CD1c-positive myeloid dendritic cell (primary cell): ENCODE data around the gene SH2B3.

Source experiments
- DNase-seq: peaks from one replicate; pipeline ENCODE4 v3.0.0-alpha.2; 2016; ENCODE audit errors: extremely low spot score

SH2B3 gene

DNA sequence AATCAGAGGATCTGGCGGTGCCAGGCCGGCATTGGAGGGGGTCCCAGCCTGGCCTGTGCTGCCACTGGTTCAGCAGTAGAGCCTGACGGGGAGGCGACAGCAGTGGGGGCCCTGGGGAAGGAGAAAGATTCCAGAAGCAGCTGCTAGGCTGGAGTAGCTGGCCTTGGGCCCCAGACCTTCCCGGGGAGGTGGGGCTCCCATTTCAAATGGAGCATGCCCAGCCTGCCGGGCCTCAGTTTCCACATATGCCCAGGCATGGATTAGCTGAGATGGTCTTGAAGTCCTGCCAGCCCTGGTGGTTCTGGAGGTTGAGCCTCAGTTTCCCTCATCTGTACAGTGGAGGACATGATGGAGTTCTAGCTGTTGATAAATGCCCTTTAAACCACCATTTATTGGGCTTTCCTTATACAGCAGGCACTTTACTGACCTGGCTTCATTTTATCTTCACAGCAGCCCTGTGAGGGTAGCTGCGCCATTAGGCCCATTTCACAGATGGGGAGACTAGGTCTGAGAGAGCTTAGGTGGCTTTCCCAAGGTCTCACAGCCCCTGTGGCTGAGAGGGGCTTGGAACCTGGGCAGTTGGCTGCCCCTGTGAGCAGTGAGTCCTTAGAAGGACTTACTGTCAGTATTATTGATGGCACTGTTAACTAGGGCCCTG, 21.8 kb downstream of the SH2B3 start:
- no peak for DNase-seq

DNA sequence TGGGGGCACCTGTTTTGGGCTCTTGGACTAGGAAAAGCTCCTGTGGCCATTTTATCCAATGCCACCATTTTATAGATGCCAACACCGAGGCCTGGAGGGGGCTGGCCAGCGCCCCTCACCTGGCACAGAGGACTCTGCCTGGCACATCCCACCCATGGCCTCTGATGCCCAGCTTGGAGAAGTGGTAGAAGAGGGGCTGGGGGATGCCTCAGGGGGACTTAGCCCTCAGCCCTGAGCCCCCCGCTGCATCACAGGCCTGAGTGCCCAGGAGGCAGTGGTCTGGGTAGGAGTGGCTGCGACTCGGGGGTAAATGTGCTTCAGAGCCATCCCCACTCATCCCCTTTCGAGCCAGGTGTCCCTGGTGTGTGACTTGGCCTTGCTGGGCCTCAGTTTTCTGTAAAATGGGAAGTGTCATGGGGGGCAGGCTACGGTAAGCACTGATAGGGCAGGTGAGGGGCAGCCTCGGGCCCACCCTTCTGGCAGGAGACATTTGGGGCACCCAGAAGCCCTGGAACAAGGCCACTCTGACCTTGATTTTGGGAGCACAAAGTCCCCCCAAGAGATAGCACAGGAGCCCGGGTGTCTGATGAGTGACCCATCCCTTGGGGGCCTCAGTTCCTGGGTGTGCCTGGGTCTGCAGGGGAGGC, 22.5 kb downstream of the SH2B3 start:
- DNase-seq: no peak

DNA sequence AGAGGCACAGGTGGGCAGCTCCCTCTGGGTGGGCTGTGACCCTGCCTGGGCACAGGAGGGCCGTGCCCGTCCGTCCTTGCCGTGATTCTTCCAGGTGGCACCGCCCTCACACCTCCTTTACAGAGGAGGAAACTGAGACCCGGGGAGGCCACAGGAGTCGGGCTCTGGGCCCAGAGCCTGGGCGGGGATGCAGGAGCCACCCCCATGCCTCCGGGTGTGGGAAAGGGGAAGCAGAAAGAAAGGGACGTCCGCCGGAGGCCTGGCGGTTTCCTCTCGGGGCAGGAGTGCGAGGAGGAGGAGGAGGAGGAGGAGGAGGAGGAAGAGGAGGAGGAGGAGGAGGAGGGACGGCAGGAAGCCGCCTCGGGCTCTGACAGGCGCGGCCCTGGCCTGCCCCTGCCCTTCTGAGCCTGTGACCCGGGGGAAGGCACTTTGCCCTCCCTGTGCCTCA, 23.0 kb downstream of the SH2B3 start:
- peak; percentile 73 for DNase-seq

DNA sequence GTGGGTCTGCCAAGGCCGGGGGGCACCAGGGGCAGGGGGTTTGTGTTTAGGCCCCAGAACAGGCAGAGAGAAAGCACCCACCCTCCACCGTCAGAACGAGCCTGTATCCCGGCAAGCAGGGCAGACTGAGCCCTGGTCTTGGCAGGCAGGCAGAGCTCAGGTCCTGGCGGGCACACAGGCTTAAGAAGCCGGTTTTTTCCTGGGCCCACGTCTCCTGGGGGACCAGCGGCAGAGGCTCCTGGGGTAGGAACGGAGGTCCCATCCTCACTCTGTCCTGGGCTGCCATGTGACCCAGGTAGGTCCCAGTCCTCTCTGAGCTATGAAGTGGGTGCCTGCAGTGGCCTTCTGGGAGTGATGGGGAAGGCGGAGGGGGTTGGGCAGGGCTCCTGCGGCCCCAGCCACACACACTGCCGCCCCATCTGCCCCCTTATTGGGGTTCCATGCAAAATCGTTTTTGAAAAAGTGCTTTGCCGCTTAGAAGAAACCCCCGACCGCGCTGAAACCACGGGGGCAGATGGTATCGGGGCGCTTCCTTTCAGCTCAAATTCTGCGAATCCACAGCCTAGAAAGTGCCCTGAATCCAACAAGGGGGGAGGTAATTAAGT, 24.2 kb downstream of the SH2B3 start:
- no peak for DNase-seq

DNA sequence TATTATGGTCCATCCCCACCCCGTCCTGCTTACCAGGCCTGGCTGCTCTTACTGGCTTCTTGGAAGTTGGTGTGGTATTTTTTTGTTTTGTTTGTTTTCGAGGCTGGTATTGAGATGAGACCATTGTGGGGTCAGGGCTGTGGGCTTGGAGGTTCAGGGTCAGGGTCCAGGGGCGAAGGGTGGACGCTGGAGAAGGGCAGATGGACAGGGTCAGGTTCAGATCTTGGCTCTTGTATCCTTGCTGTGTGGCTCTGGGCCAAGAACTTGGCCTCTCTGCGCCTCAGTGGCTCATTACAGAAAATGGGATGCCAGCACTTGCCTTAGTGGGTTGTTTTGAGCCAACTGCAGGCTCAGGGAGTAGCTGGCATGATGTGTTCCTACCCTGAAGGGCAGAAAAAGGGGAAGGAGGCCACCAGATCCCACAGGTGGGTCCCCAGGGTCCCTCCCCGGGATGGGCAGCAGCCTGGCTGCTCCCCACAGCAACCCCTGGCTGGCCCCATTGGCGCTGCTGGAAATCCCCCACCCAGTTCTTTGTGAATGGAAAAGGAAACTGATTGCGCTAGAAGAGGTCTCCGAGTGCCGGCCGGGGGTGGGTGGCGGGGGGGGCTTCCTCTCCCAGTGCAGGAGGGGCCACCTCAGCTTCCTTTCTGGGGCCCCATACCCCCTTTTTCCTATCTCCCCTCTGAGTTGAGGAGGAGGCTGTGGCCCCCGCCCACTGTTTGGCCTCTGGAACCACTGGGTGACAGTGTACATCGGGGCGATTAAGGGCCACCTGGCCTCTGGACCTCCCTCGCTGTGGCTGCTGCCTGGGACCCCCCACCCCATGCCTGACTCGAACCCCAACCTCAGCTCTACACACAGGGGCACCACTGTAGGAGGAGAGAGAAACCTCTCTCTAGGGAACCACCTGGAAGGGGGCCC, 25.0 kb downstream of the SH2B3 start:
- peak; percentile 47 for DNase-seq

DNA sequence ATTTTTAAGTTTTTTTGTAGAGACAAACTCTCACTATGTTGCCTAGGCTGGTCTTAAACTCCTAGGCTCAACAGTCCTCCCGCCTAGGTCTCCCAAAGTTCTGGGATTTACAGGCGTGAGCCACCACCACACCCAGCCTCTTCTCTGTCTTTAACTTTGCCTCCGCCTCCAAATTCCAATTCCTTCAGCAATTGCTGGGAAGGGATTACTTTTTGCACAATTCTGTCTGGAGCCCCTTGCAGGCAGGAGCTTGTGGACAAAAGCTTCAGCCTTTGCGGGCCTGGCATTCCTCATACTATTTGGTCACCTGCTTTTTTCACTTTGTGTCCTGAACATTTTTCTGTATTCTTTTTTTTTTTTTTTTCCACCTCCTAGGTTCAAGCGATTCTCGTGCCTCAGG, 26.0 kb downstream of the SH2B3 start:
- DNase-seq: no peak

DNA sequence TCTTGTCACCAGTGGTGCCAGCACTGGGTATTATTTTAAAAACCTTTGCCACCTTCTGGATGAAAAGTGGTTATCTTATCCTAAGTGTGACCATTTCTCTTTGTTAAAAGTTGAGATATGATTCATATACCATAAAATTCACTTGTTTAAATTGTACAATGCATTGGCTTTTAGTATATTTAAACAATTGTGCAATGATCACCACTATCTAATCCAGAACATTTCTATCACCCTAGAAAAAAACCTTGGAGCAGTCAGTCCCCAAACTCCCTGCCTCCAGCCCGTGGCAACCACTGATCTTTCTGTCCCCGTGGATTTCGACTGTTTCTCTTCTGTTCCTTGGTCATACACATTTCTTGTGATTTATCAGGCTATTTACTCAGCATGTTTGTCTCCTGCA, 28.3 kb downstream of the SH2B3 start:
- no peak for DNase-seq

DNA sequence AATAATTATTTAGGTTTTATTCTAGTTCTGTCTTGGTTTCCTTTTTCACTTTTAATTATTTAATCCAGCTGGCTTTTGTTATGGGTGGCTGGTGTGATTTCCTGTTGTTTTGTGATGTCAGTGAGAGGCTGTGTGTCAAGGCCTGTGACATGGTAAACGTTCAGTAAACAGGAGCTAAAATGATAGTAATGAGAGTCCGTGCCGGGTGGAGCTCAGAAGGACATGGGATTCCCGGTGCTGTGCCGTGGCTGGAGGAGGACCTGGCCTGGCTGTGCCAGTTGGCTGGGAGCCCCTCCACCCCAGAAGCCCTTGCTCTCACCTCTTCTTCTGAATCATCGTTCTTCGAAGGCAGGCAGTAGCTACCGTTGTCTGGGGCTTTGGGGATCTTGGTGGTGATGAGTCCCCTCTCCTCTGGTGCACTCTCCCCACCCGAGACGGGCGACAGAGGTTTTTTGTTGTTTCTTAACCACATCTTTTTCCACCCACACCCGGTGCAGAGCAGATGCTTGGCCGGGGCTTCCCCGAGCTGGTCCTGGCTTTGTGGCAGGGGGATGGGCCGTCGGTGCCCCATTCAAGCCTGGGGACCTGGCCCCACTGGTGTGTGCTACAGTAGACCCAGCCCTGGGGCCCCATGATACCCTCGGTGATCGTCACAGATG, 29.1 kb downstream of the SH2B3 start:
- DNase-seq: peak; percentile 58

DNA sequence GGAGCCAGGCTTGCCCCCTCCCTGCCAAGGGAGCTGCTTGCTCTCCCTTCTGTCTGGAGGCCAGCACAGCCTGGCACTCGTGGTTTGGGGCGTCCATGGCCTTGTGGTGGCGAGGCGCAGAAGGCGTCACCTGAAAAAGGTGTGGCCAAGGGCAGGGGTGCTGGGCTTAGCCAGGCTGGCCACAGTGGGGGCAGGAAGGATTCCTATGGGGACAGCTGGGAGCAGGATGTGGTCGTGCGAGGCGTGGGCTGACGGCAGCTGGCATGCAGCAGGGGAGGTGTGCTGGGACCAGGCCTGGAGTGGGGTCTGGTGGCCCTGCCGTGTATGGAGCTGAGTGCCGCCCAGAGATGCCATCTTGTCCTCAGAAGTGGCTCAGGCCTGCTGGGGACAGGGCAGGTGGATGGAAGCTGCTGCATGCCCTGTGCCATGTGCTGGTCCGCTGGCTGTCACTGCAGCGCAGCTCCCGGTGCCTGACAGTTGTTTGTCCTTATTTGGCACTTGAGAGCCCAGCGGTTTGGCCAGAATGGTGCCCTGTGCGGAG, 30.0 kb downstream of the SH2B3 start:
- no peak for DNase-seq

DNA sequence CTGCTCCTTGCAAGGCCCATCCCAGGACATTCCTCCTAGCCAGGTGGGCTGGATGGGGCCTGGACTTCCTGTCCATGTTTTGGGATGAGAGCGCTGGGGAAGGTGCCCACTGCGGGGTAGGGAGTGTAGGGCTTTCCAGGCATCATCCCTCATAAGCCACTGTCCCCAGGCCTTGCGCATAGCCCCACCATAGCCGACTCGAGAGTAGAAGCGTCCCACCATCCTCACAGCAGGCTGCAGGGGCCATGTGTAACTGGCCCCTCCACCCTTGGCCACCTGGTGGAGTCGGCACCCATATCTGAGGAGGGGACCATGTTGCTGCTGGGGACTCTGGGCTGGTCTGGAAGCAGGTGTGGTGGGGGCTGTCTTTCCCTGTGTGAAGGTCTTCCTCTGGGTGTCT, 30.5 kb downstream of the SH2B3 start:
- DNase-seq: no peak

DNA sequence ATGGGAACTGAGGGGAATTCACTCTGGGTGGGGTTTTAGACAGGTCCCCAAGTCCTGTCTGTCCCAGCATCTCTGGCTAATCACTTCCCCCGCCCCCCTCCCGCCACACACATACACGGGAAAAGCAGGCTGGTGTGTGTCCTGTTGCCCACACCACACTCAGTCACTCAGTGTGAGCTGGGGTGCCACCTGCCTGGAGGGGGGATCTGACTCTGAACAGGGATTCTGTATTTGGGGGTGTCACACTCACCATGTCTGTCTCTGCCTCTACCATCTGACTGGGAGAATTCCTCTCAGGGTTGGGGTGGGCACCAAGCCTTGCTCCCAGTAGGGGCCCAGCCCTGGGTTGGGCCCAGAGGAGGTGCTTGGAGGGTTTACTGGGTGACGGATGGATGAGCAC, 31.1 kb downstream of the SH2B3 start:
- DNase-seq: no peak

DNA sequence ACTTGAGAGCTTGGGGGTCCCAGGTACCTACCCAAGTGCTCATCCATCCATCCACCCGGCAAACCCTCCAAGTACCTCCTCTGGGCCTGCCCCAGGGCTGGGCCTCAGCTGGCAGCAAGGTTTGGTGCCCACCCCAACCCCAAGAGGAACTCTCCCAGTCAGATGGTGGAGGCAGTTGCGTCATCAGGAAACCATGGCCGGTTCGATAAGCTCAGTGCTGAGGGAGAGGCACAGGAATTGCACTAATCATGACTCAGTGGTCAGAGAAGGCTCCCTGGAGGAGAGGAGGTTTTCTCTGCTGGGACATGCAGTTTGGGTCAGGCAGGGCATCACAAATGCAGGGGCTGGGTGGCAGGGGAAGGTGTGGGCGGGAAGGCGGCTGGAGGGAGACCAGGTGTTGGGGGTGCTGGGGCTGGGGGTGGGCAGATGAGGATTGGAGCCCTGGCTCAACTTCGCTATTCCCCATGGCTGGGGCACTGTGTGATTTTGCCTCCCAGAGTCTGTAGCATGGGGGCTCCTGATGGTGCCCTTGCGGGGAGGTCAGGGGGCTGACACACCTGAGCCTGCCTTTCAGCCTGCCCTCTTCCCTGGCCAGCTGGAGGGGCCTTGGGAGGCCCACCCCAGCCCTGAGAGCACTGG, 32.2 kb downstream of the SH2B3 start:
- DNase-seq: peak; percentile 76

DNA sequence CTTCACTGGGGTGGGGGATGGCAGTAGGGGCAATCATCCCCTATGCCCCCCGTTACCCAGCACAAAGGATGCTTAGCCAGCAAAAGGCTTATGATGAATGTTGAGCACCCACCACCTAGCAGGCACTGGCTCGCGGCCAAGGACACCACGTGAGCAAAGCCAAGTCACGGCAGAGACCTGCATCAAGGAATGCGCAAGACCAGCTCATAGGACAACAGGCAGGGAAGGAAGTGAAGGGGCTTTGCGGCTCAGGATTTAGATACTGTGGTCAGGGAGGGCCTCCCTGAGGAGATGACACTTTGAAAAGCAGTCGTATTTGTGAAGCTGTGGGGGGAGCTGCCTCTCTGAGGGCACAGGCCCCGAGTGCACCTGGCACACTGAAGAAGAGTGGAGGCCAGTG, 32.8 kb downstream of the SH2B3 start:
- DNase-seq: peak; percentile 68

DNA sequence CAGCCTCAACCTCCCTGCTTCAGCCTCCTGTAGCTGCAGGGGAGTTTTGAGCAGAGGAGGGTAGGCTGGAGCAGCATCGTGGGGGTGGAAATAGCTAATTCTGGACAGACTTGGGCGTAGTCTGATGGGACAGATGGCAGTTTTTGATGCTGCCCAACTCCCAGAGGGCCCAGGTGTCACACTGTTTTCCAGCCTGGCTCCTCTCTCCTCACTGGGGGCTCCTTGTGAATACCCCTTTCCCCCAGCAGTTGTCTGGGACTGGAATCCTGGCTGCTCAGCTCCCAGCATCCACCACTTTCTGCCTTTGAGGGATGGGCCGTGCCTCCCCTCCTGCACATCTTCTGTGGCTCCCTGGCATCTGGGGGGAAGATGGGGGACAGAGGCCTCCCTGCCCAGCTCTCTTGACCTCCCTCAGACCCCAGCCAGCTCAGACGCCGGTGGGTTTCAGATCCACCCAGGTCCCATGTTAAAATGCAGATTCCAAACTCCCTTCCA, 34.0 kb downstream of the SH2B3 start:
- DNase-seq: no peak

DNA sequence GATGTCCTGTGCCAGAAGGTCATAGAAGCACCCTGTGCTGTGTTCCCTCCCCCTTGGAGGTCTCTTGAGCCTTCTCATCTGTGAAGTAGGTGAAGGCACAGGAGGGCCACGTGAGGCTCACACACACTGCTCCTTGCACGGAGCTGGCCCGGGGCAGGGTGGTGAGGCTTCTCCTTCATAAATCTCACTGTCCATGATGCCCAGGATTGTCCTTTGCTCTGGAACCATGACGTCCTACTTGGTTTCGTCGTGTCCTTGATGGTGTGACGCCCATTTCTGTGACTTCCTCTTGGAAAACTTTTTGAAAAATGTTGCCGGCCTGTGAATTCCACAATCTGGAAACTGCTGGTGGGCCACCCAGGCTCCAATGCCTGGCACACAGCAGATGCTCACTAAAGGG, 34.4 kb downstream of the SH2B3 start:
- DNase-seq: peak; percentile 43

DNA sequence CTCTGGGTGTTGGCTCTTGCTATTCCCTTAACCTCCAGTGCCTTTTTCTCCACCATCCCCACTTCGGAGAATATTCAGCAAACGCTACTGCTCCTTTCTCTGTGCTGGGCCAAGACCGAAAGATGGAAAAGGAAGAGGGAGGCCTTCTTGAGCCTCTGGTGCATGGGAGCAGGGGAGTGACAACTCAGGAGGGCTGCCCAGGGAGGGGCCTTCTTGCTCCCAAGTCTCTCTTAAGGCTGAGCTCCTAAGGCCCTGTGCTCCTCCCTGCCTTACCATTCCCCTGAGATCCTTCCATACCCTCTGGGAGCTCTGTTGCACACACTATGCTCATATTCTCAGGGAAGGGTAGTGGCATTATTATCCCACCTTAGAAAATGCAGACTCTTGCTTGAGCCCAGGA, 34.9 kb downstream of the SH2B3 start:
- no peak for DNase-seq

DNA sequence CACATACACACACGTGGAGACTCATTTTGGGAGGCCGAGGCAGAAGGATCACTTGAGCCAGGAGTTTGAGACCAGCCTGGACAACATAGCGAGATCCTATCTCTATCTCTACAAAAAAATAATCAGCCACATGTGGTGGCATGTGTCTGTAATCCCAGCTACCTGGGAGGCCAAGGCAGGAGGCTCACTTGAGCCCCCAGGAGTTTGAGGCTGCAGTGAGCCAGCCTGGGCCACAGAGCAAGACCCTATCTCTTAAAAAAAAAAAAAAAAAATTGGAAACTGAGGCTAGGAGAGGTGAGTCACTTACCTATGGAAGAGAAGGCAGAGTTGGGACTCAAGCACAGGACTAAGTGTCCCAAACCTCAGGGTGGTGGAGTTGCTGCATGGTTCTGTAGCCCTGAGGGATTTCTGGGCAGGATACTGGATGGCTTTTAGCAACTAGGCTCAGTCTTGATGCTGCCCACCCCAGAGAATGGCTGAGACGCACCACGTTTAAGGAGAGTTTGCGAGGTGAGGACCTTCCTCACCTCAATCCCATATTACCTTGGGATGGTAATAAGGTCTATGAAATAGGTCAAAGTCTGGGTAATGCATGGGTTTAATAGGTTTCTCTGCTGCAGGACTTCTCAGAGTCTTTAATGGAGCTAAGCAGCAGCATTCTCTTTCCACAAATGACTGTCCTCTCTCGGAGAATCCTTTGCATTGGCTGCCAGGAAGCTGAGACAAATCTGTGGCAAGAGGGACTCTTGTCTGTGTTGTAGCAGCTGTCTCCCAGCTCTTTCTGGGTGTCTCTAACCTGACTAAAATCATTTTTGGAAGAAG, 35.6 kb downstream of the SH2B3 start:
- no peak for DNase-seq

DNA sequence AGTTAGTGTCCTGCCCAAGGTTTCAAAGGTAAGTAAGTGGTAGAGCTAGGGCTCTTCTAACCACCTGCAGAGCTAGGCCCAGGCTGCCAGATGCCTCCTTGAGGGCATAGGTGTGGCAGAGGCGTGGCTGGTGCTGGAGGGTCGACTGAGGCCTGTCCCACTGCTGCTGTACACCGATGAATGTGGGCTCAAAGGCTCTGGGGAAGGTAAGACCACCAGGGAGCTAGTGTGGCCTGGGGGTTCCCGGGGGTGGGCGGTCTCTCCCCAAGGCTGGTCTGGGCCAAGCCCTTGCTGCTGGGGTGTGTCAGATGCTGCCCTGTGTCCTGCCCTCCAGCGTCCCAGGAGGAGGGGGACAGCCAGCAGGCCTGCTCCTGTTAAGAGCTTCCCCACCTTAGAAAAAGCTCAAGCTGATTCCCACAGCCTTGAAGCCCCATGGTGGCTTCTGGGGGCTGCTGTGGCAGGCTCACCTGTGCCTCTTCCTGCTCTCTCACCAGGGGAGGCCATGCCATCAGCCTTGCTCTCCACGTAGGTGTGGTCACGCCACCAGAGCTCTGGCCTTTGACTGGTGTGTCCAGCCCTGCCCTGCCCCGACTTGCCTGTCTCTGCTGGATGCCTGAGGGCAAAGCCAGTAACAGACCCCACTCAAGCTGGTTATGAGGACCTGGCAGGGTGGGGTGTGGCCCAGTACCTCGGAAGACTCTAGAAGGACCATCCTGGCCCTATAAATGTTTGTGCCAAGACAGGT, 36.8 kb downstream of the SH2B3 start:
- DNase-seq: no peak

DNA sequence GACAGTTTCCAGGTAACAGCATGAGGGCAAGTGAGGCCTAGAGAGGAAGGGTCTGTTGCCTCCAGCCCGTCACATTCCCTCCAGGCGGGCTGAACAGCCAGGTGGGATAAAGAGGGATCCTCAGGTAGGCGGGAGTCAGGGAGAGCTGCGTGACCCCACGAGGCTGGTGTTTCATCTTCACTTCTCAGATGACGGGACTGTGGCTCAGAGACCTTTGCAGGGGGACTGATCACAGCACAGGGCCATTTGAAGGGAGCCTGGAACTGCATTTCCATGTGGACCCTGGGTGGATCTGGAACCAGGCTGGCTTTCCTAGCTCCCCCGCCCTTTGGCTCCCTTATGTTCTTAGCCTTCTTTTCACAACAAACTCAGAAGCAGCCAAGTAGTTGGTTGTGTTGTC, 37.4 kb downstream of the SH2B3 start:
- no peak for DNase-seq
